CD14-positive monocyte (primary cell): ENCODE data around the gene SNX20. TPM values are rescaled to one million over a fixed set of nuclear protein-coding genes. Genes with fewer than 3 reads are reported as not detected.

Source experiments
- DNase-seq, 3 donors: peaks; one replicate each; pipeline ENCODE4 v3.0.0-alpha.2; 2011 to 2022
- H2AFZ ChIP-seq: 2 replicates; pipeline ENCODE4 v1.6.0; 2012; ENCODE audit warnings: mild to moderate bottlenecking, low read depth, low read length, inconsistent platforms; ENCODE audit not compliant: insufficient read depth, poor library complexity, severe bottlenecking
- H3K27ac ChIP-seq, 2 donors: 1 replicate in 1 of 2; 2 replicates in 1 of 2; pipeline ENCODE4 v1.5.1; 2012 to 2013; ENCODE audit warnings: low read length in 2 of 2, control low read depth in 1 of 2, inconsistent platforms in 1 of 2, low read depth in 1 of 2, mild to moderate bottlenecking in 1 of 2
- H3K27me3 ChIP-seq, 2 donors: one replicate each; pipeline versions ENCODE4 v1.6.0 to v1.6.1; 2011 to 2013; ENCODE audit warnings: low read length in 2 of 2; ENCODE audit not compliant: control insufficient read depth in 2 of 2, insufficient read depth in 2 of 2
- H3K36me3 ChIP-seq, 2 donors: replicated peaks in 1 of 2; 1 replicate in 1 of 2; 2 replicates in 1 of 2; pipeline versions ENCODE4 v1.5.1 to v1.6.1; 2012 to 2013; ENCODE audit warnings: low read length in 2 of 2, control low read depth in 1 of 2, inconsistent platforms in 1 of 2, mild to moderate bottlenecking in 1 of 2; ENCODE audit not compliant: insufficient read depth in 2 of 2, control insufficient read depth in 1 of 2
- H3K4me1 ChIP-seq, 2 donors: 1 replicate in 1 of 2; 2 replicates in 1 of 2; pipeline versions ENCODE4 v1.5.1 to v1.6.1; 2012 to 2013; ENCODE audit warnings: low read length in 2 of 2, control low read depth in 1 of 2, inconsistent platforms in 1 of 2, mild to moderate bottlenecking in 1 of 2, moderate library complexity in 1 of 2; ENCODE audit not compliant: insufficient read depth in 2 of 2, control insufficient read depth in 1 of 2
- H3K4me2 ChIP-seq: replicated peaks from 2 replicates; pipeline ENCODE3; 2012; ENCODE audit warnings: low read length, moderate library complexity, mild to moderate bottlenecking; ENCODE audit not compliant: poor library complexity, severe bottlenecking; ENCODE audit errors: extremely low read depth
- H3K4me3 ChIP-seq, 3 experiments: fragments of 200-600 bp in 1 of 3; sonication (generic) in 1 of 3; replicated peaks in 1 of 3; 1 replicate in 2 of 3; 2 replicates in 1 of 3; pipeline ENCODE4 v1.5.1; 2011 to 2013; ENCODE audit warnings: low read length in 3 of 3, mild to moderate bottlenecking in 3 of 3, control low read depth in 2 of 3, low read depth in 2 of 3, inconsistent platforms in 1 of 3, moderate library complexity in 1 of 3
- H3K79me2 ChIP-seq: 2 replicates; pipeline ENCODE4 v1.6.0; 2012; ENCODE audit warnings: mild to moderate bottlenecking, control low read depth, inconsistent platforms, low read length, moderate library complexity; ENCODE audit not compliant: insufficient read depth
- H3K9ac ChIP-seq: 2 replicates; pipeline ENCODE4 v1.6.0; 2017; ENCODE audit warnings: low read length, mild to moderate bottlenecking; ENCODE audit not compliant: insufficient read depth, poor library complexity, severe bottlenecking
- H3K9me3 ChIP-seq, 2 donors: replicated peaks in 1 of 2; 1 replicate in 1 of 2; 2 replicates in 1 of 2; pipeline versions ENCODE4 v1.5.1 to v1.6.1; 2012 to 2013; ENCODE audit warnings: low read length in 2 of 2, control low read depth in 1 of 2; ENCODE audit not compliant: control insufficient read depth in 1 of 2, insufficient read depth in 1 of 2
- H4K20me1 ChIP-seq: 2 replicates; pipeline ENCODE4 v1.6.0; 2012; ENCODE audit warnings: mild to moderate bottlenecking, low read length, control low read depth, moderate library complexity; ENCODE audit not compliant: insufficient read depth
- H3K27ac Mint-ChIP-seq, 7 donors: one replicate each; pipeline ENCODE4 v1.8.0; 2020; ENCODE audit warnings: mild to moderate bottlenecking in 7 of 7, mixed read lengths in 7 of 7, moderate library complexity in 6 of 7, inconsistent platforms in 2 of 7
- H3K27me3 Mint-ChIP-seq, 3 donors: one replicate each; pipeline ENCODE4 v1.8.0; 2021 to 2022; ENCODE audit warnings: low read depth in 3 of 3, mild to moderate bottlenecking in 3 of 3, mixed read lengths in 3 of 3, moderate library complexity in 3 of 3, inconsistent platforms in 1 of 3
- H3K36me3 Mint-ChIP-seq, 2 donors: one replicate each; pipeline ENCODE4 v1.8.0; 2020; ENCODE audit warnings: mixed read lengths in 2 of 2, inconsistent platforms in 1 of 2, mild to moderate bottlenecking in 1 of 2
- H3K4me1 Mint-ChIP-seq: one replicate; pipeline ENCODE4 v1.8.0; 2020; ENCODE audit warnings: mild to moderate bottlenecking, mixed read lengths
- H3K4me3 Mint-ChIP-seq, 2 donors: one replicate each; pipeline ENCODE4 v1.8.0; 2020; ENCODE audit warnings: mild to moderate bottlenecking in 2 of 2, mixed read lengths in 2 of 2, moderate library complexity in 1 of 2
- H3K9me3 Mint-ChIP-seq, 7 donors: one replicate each; pipeline ENCODE4 v1.8.0; 2020 to 2022; ENCODE audit warnings: mixed read lengths in 7 of 7, mild to moderate bottlenecking in 6 of 7, moderate library complexity in 6 of 7, inconsistent platforms in 2 of 7
- WGBS: methylation state at CpG from one replicate; pipeline ENCODE4 v1.1.5; 2013; ENCODE audit warnings: missing lambda C conversion rate; ENCODE audit not compliant: insufficient coverage; 5-methylcytosine and 5-hydroxymethylcytosine counted together
- intact Hi-C, 2 donors: fragments of 100-400 bp; cut with micrococcal nuclease; formaldehyde crosslinking; loops; one replicate each; pipeline versions ENCODE4 v1.15.0 to v1.15.1; 2023
- polyA plus RNA-seq, 3 donors: library from polyadenylated mRNA; depleted of rRNA in 1 of 3; unstranded in 2 of 3; stranded (reverse) in 1 of 3; fragments of 300-500 nt in 2 of 3; fragments of >200 nt in 1 of 3; fragmentation: Illumina TruSeq in 2 of 3; gene quantifications; 1 replicate in 2 of 3; 2 replicates in 1 of 3; pipeline ENCODE4 v1.2.3, GENCODE V29; 2012 to 2021
- TF ChIP-seq, protein P1 (sequence below): fragments of 200-600 bp; IDR thresholded peaks from one replicate; pipeline ENCODE4 v1.8.0; 2022; ENCODE audit warnings: antibody characterized with exemption, mild to moderate bottlenecking

Gene SNX20
- polyA plus RNA-seq, 3 donors = 51.0 to 83.2 (median 52.0) TPM

- Histone ChIP-seq H3K27ac (no peak overlapping the region), H3K36me3 (no peaks in the 10 kb centered on the region), H3K4me2 (no peak overlapping the region), H3K9ac (no peak overlapping the region), H3K27me3 (no peaks in the 10 kb centered on the region), H3K79me2 (no peaks in the 10 kb centered on the region), H4K20me1 (no peaks in the 10 kb centered on the region), H3K4me3 (no peak overlapping the region), H3K4me1 (peaks cover 14 to 16% of the 10 kb centered on the region in 2 donors), H3K9me3 (no peaks in the 10 kb centered on the region), H2AFZ (no peak overlapping the region)
- DNase-seq = no peak
- intact Hi-C loops = no loop called here
- H3K9me3 Mint-ChIP-seq = peaks cover 0 to 3% (median 0%) of the 10 kb centered on the region in 7 donors
- H3K4me1 Mint-ChIP-seq = peaks cover 20% of the 10 kb centered on the region
- H3K27me3 Mint-ChIP-seq = peaks cover 5 to 12% (median 6%) of the 10 kb centered on the region in 3 donors
- H3K36me3 Mint-ChIP-seq = no peaks in the 10 kb centered on the region
- H3K4me3 Mint-ChIP-seq = no peak overlapping the region
- 95% methylated on average over 5 of the region's 8 CpGs for WGBS
- TF ChIP-seq, protein P1, sequence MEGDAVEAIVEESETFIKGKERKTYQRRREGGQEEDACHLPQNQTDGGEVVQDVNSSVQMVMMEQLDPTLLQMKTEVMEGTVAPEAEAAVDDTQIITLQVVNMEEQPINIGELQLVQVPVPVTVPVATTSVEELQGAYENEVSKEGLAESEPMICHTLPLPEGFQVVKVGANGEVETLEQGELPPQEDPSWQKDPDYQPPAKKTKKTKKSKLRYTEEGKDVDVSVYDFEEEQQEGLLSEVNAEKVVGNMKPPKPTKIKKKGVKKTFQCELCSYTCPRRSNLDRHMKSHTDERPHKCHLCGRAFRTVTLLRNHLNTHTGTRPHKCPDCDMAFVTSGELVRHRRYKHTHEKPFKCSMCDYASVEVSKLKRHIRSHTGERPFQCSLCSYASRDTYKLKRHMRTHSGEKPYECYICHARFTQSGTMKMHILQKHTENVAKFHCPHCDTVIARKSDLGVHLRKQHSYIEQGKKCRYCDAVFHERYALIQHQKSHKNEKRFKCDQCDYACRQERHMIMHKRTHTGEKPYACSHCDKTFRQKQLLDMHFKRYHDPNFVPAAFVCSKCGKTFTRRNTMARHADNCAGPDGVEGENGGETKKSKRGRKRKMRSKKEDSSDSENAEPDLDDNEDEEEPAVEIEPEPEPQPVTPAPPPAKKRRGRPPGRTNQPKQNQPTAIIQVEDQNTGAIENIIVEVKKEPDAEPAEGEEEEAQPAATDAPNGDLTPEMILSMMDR = no peak
- H3K27ac Mint-ChIP-seq = no peak overlapping the region
These were observed 49.7 kb downstream of the SNX20 start for GRCh38 chr16:50631249-50631984.

GRCh38 chr16:50630394-50631020, 50.6 kb downstream of the SNX20 start:
- no peak overlapping the region for H2AFZ ChIP-seq
- TF ChIP-seq, protein P1 = no peak
- H3K9me3 Mint-ChIP-seq = no peaks in the 10 kb centered on the region
- H3K27ac Mint-ChIP-seq = no peak overlapping the region
- DNase-seq = no peak
- peaks cover 13% of the 10 kb centered on the region for H3K4me1 Mint-ChIP-seq
- 97% methylated on average over 11 of the region's 11 CpGs for WGBS
- no peaks in the 10 kb centered on the region for H4K20me1 ChIP-seq
- H3K27me3 ChIP-seq = no peaks in the 10 kb centered on the region
- H3K9ac ChIP-seq = no peak overlapping the region
- no peaks in the 10 kb centered on the region for H3K36me3 ChIP-seq
- peaks cover 5 to 15% (median 6%) of the 10 kb centered on the region in 3 donors for H3K27me3 Mint-ChIP-seq
- H3K4me1 ChIP-seq = peaks cover 8 to 11% of the 10 kb centered on the region in 2 donors
- H3K27ac ChIP-seq = no peak overlapping the region
- no peak overlapping the region for H3K4me2 ChIP-seq
- H3K4me3 Mint-ChIP-seq = no peak overlapping the region
- H3K4me3 ChIP-seq = no peak overlapping the region
- intact Hi-C loops = no loop called here
- H3K36me3 Mint-ChIP-seq = no peaks in the 10 kb centered on the region
- H3K9me3 ChIP-seq = no peaks in the 10 kb centered on the region
- H3K79me2 ChIP-seq = no peaks in the 10 kb centered on the region
